ENCODE measurements around the gene ALK. TPM values are rescaled to one million over a fixed set of nuclear protein-coding genes. Genes with fewer than 3 reads are reported as not detected.

Gene ALK
- total and polyA plus RNA-seq, 10 of the 15 experiments (the other 5 are each of a cell fraction or from before 2014, with no cell fraction given) = 0.11 TPM; not detected in 9

- in situ Hi-C loops (cut with MboI) = no loop called here
- no peak overlapping the region for H3K4me2 ChIP-seq (ENCODE audit: control insufficient read depth, insufficient read depth)
- intact Hi-C loops (cut with micrococcal nuclease; ENCODE audit: unreplicated experiment) = no loop called here
- no peaks in the 10 kb centered on the region for H3K27me3 ChIP-seq (replicated peaks in 1 of 2; ENCODE audit: control insufficient read depth in 2 of 2, insufficient read depth in 2 of 2, low read length in 1 of 2)
- no peak overlapping the region for H2AFZ ChIP-seq (ENCODE audit: control insufficient read depth, low read depth, low read length)
- TF ChIP-seq SMAD5 (IDR thresholded peaks at IDR 0.05; ENCODE audit: low read depth) (no peak), MTA2 (IDR thresholded peaks at IDR 0.05; ENCODE audit: low read depth) (no peak), HDAC2 (IDR thresholded peaks at IDR 0.05) (no peak), IKZF2 (IDR thresholded peaks at IDR 0.05) (no peak), SIN3A (IDR thresholded peaks at IDR 0.05; ENCODE audit: low read depth, low read length) (no peak), NFYA (IDR thresholded peaks at IDR 0.05; ENCODE audit: borderline replicate concordance, low read depth, low read length) (no peak), CEBPB (IDR thresholded peaks at IDR 0.05; ENCODE audit: borderline replicate concordance in 1 of 2, low read depth in 2 of 2, low read length in 2 of 2) (no peak), GABPA (IDR thresholded peaks at IDR 0.05; ENCODE audit: low read depth) (no peak), EP300 (IDR thresholded peaks at IDR 0.05; ENCODE audit: borderline replicate concordance in 1 of 2, control insufficient read depth in 1 of 2, low read depth in 2 of 2, low read length in 2 of 2) (no peak)
- POLR2A ChIA-PET = no interaction called here
- H3K4me1 ChIP-seq (ENCODE audit: control insufficient read depth, insufficient read depth, low read length) = no peaks in the 10 kb centered on the region
- H3K27ac ChIP-seq (ENCODE audit: control insufficient read depth, insufficient read depth) = no peak overlapping the region
- RAD21 ChIA-PET (ENCODE audit: unreplicated experiment) = no interaction called here
- no peaks in the 10 kb centered on the region for H3K36me3 ChIP-seq (ENCODE audit: control insufficient read depth in 2 of 2, insufficient read depth in 2 of 2, low read length in 1 of 2)
- no peak overlapping the region for H3K4me3 ChIP-seq
- H3K9me3 ChIP-seq (replicated peaks; ENCODE audit: control insufficient read depth, insufficient read depth, low read length) = no peaks in the 10 kb centered on the region
- no peak overlapping the region for H3K9ac ChIP-seq (ENCODE audit: control insufficient read depth, insufficient read depth, low read length)
- WGBS (ENCODE audit: insufficient coverage, insufficient replicate concordance, low lambda C conversion rate, missing lambda C conversion rate) = 0% methylated on average over 1 of the region's 1 CpG
- BruUV-seq (replicated peaks) = no TSS peak
- SMC1A ChIA-PET (ENCODE audit: uncharacterized antibody, unreplicated experiment) = interaction anchor here (0.6 kb wide), 1 partner anchor 72 kb away, joined by 3 read pairs; no protein-coding TSS in a partner anchor
- H4K20me1 ChIP-seq (ENCODE audit: control insufficient read depth, insufficient read depth) = no peaks in the 10 kb centered on the region
- ATAC-seq (no peak), DNase-seq (ENCODE audit: low read depth, low spot score) (no peak), FAIRE-seq (no peak)
- no peaks in the 10 kb centered on the region for H3K79me2 ChIP-seq (ENCODE audit: control insufficient read depth, insufficient read depth, low read length)
- CTCF ChIA-PET = no interaction called here
Measured at GRCh38 chr2:29733213-29733612, 188.2 kb downstream of the ALK start.

- Histone ChIP-seq H3K79me2 (ENCODE audit: control insufficient read depth, insufficient read depth, low read length) (no peaks in the 10 kb centered on the region), H3K9ac (ENCODE audit: control insufficient read depth, insufficient read depth, low read length) (no peak overlapping the region), H3K4me1 (ENCODE audit: control insufficient read depth, insufficient read depth, low read length) (no peaks in the 10 kb centered on the region), H2AFZ (ENCODE audit: control insufficient read depth, low read depth, low read length) (no peak overlapping the region), H3K36me3 (ENCODE audit: control insufficient read depth in 2 of 2, insufficient read depth in 2 of 2, low read length in 1 of 2) (no peaks in the 10 kb centered on the region), H3K4me3 (no peak overlapping the region), H3K27me3 (replicated peaks in 1 of 2; ENCODE audit: control insufficient read depth in 2 of 2, insufficient read depth in 2 of 2, low read length in 1 of 2) (no peaks in the 10 kb centered on the region), H4K20me1 (ENCODE audit: control insufficient read depth, insufficient read depth) (no peaks in the 10 kb centered on the region), H3K4me2 (ENCODE audit: control insufficient read depth, insufficient read depth) (no peak overlapping the region), H3K27ac (ENCODE audit: control insufficient read depth, insufficient read depth) (no peak overlapping the region), H3K9me3 (replicated peaks; ENCODE audit: control insufficient read depth, insufficient read depth, low read length) (no peaks in the 10 kb centered on the region)
- no peak for ATAC-seq
- CTCF ChIA-PET = no interaction called here
- RAD21 ChIA-PET (ENCODE audit: unreplicated experiment) = no interaction called here
- FAIRE-seq = no peak
- SMC1A ChIA-PET (ENCODE audit: uncharacterized antibody, unreplicated experiment) = no interaction called here
- POLR2A ChIA-PET = no interaction called here
- 3% methylated on average over 2 of the region's 2 CpGs for WGBS (ENCODE audit: insufficient coverage, insufficient replicate concordance, low lambda C conversion rate, missing lambda C conversion rate)
- TF ChIP-seq HDAC2 (IDR thresholded peaks at IDR 0.05) = no peak
- TF ChIP-seq CREM (IDR thresholded peaks at IDR 0.05; ENCODE audit: low read depth) = no peak
- TF ChIP-seq JUND (IDR thresholded peaks at IDR 0.05; ENCODE audit: low read depth, low read length) = no peak
- no peak for TF ChIP-seq SMAD1 (IDR thresholded peaks at IDR 0.05; ENCODE audit: low read depth, partially characterized antibody)
- in situ Hi-C loops (cut with MboI) (no loop called here), intact Hi-C loops (cut with micrococcal nuclease; ENCODE audit: unreplicated experiment) (no loop called here)
- BruUV-seq (replicated peaks) = no TSS peak
- no peak for DNase-seq (ENCODE audit: low read depth, low spot score)
Measured at GRCh38 chr2:29731948-29732347, 189.4 kb downstream of the ALK start.

Measured in GM12878 (cell line).